K562 (cell line): Measurements from ENCODE around the gene FCAMR. TPM values are rescaled to one million over a fixed set of nuclear protein-coding genes. Genes with fewer than 3 reads are reported as not detected.

ENCODE experiments used
- CUX1 ChIP-seq: fragments of 200-800 bp; sonication (Bioruptor generic); IDR thresholded peaks from 2 replicates; pipeline ENCODE4 v1.6.1; 2016; ENCODE audit warnings: missing genetic modification characterization, missing compliant biosample characterization
- GTF2F1 ChIP-seq: IDR thresholded peaks from 2 replicates; pipeline ENCODE4 v1.6.1; 2011; ENCODE audit warnings: low read depth, low read length, improper control_type of control experiment
- PHB2 ChIP-seq: fragments of 450-650 bp; IDR thresholded peaks from 2 replicates; pipeline ENCODE4 v1.6.1; 2017; ENCODE audit warnings: low read depth
- TEAD2 ChIP-seq: fragments of 450-650 bp; IDR thresholded peaks from 2 replicates; pipeline ENCODE4 v1.6.1; 2016; ENCODE audit warnings: missing genetic modification characterization, control low read depth, missing compliant biosample characterization
- XRCC4 ChIP-seq: IDR thresholded peaks from one replicate; pipeline ENCODE4 v1.6.1; 2011; ENCODE audit not compliant: insufficient read depth, insufficient read length; ENCODE audit errors: extremely low read depth
- ZNF717 ChIP-seq: fragments of 250-450 bp; sonication (Bioruptor Pico); IDR thresholded peaks from 2 replicates; pipeline ENCODE4 v1.5.0; 2021
- ZNF79 ChIP-seq: fragments of 250-450 bp; sonication (Bioruptor Pico); IDR thresholded peaks from 2 replicates; pipeline ENCODE4 v1.4.0; 2020; ENCODE audit warnings: low read depth, mild to moderate bottlenecking, moderate library complexity
- polyA plus RNA-seq, 8 experiments: library from polyadenylated mRNA; depleted of rRNA in 4 of 8; stranded (reverse) in 5 of 8; unstranded in 3 of 8; fragments of >200 nt; fragmentation: Nextera tagmentation in 2 of 8; fragmentation: Illumina TruSeq in 1 of 8; extraction: Ambion mirVana in 2 of 8; extraction: Trizol in 1 of 8; gene quantifications; 2 replicates each; pipeline versions ENCODE4 v1.2.1 to v1.2.3, GENCODE V29; 2011 to 2014; ENCODE audit warnings: inconsistent platforms in 1 of 8, missing spikeins in 1 of 8
- total RNA-seq, 7 experiments: library from RNA; depleted of rRNA in 6 of 7; stranded (reverse); fragments of >200 nt in 6 of 7; fragmentation: Illumina TruSeq in 2 of 7; extraction: Trizol in 2 of 7; gene quantifications; 2 replicates each; pipeline versions ENCODE4 v1.2.1 to v1.2.3, GENCODE V29; 2011 to 2021; ENCODE audit warnings: low replicate concordance in 1 of 7
- TF ChIP-seq, protein P1 (sequence below): conservative IDR thresholded peaks from 2 replicates; pipeline ENCODE4 v1.6.1; 2011; ENCODE audit warnings: low read depth, mild to moderate bottlenecking, low read length; ENCODE audit not compliant: control insufficient read depth
- TF ChIP-seq, protein P2 (sequence below), 2 experiments: IDR thresholded peaks; 2 replicates each; pipeline ENCODE4 v1.6.1; 2011; ENCODE audit warnings: borderline replicate concordance in 1 of 2, control low read depth in 1 of 2, low read depth in 1 of 2, low read length in 1 of 2, mild to moderate bottlenecking in 1 of 2, mixed read lengths in 1 of 2, moderate library complexity in 1 of 2; ENCODE audit not compliant: insufficient read depth in 1 of 2, insufficient read length in 1 of 2, poor library complexity in 1 of 2, severe bottlenecking in 1 of 2; ENCODE audit errors: extremely low read depth in 1 of 2

Gene FCAMR
- total and polyA plus RNA-seq, 9 of the 15 experiments (the other 6 are each of a cell fraction or from before 2014, with no cell fraction given) = not detected

- TF ChIP-seq, protein P1, sequence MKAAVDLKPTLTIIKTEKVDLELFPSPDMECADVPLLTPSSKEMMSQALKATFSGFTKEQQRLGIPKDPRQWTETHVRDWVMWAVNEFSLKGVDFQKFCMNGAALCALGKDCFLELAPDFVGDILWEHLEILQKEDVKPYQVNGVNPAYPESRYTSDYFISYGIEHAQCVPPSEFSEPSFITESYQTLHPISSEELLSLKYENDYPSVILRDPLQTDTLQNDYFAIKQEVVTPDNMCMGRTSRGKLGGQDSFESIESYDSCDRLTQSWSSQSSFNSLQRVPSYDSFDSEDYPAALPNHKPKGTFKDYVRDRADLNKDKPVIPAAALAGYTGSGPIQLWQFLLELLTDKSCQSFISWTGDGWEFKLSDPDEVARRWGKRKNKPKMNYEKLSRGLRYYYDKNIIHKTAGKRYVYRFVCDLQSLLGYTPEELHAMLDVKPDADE = no peak
- TF ChIP-seq CUX1 (CRISPR knock-in tag) = no peak
- no peak for TF ChIP-seq TEAD2 (tag)
- no peak for TF ChIP-seq ZNF79
- TF ChIP-seq, protein P2, sequence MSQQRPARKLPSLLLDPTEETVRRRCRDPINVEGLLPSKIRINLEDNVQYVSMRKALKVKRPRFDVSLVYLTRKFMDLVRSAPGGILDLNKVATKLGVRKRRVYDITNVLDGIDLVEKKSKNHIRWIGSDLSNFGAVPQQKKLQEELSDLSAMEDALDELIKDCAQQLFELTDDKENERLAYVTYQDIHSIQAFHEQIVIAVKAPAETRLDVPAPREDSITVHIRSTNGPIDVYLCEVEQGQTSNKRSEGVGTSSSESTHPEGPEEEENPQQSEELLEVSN (IDR thresholded peaks at IDR 0.05; ENCODE audit: borderline replicate concordance in 1 of 2, extremely low read depth in 1 of 2, insufficient read depth in 1 of 2, insufficient read length in 1 of 2, low read depth in 1 of 2, low read length in 1 of 2, poor library complexity in 1 of 2, severe bottlenecking in 1 of 2) = no peak
- no peak for TF ChIP-seq GTF2F1
- TF ChIP-seq XRCC4 = no peak
- TF ChIP-seq ZNF717 (CRISPR knock-in tag) = no peak
- no peak for TF ChIP-seq PHB2
These were observed 59.1 kb downstream of the FCAMR start (continued) for GRCh38 chr1:206911064-206911663.
